HepG2 (cell line): ENCODE data around the gene FUT3. TPM values are rescaled to one million over a fixed set of nuclear protein-coding genes. Genes with fewer than 3 reads are reported as not detected.

Experiments used
- AGO2 ChIP-seq: fragments of 200-400 bp; formaldehyde crosslinking; optimal IDR thresholded peaks from 2 replicates; pipeline ENCODE3; 2017; ENCODE audit warnings: mild to moderate bottlenecking, low read depth, low read length, moderate library complexity
- ARID2 ChIP-seq: sonication (generic); formaldehyde crosslinking; IDR thresholded peaks from 2 replicates; pipeline ENCODE4 v1.8.1; 2022; ENCODE audit warnings: mild to moderate bottlenecking, missing genetic modification reagents, borderline replicate concordance
- BRD4 ChIP-seq: sonication (generic); formaldehyde crosslinking; IDR thresholded peaks from 2 replicates; pipeline ENCODE4 v1.4.0; 2020; ENCODE audit warnings: missing genetic modification reagents
- CBX2 ChIP-seq, 2 experiments: fragments of 200-600 bp in 1 of 2; sonication (generic); formaldehyde crosslinking in 1 of 2; IDR thresholded peaks; 2 replicates each; pipeline versions ENCODE4 v1.7.0 to v1.8.1; 2018 to 2022; ENCODE audit warnings: low read depth in 2 of 2, low read length in 1 of 2, mild to moderate bottlenecking in 1 of 2, missing genetic modification reagents in 1 of 2
- CBX5 ChIP-seq: sonication (generic); formaldehyde crosslinking; IDR thresholded peaks from 2 replicates; pipeline ENCODE4 v1.4.0; 2020; ENCODE audit warnings: missing genetic modification reagents, borderline replicate concordance
- FOSL2 ChIP-seq: sonication (generic); formaldehyde crosslinking; IDR thresholded peaks from 2 replicates; pipeline ENCODE4 v1.4.0; 2020; ENCODE audit warnings: missing genetic modification reagents
- GZF1 ChIP-seq: sonication (generic); formaldehyde crosslinking; IDR thresholded peaks from 2 replicates; pipeline ENCODE4 v1.5.1; 2020; ENCODE audit warnings: mild to moderate bottlenecking, missing genetic modification reagents
- HNRNPUL1 ChIP-seq: fragments of 200-400 bp; formaldehyde crosslinking; IDR thresholded peaks from 2 replicates; pipeline ENCODE4 v1.6.1; 2017; ENCODE audit warnings: low read depth, mild to moderate bottlenecking, low read length, moderate library complexity
- KAT7 ChIP-seq: IDR thresholded peaks from 2 replicates; pipeline ENCODE4 v1.6.1; 2018; ENCODE audit warnings: borderline replicate concordance, missing compliant biosample characterization
- KAT8 ChIP-seq: IDR thresholded peaks from 2 replicates; pipeline ENCODE4 v1.6.1; 2016; ENCODE audit warnings: missing genetic modification reagents, missing compliant biosample characterization
- MAF1 ChIP-seq: sonication (generic); formaldehyde crosslinking; IDR thresholded peaks from 2 replicates; pipeline ENCODE4 v1.5.0; 2020; ENCODE audit warnings: missing genetic modification reagents, borderline replicate concordance
- MAFF ChIP-seq: IDR thresholded peaks from 2 replicates; pipeline ENCODE4 v1.6.1; 2011; ENCODE audit warnings: low read depth, low read length, improper control_type of control experiment
- MED8 ChIP-seq: sonication (generic); formaldehyde crosslinking; IDR thresholded peaks from 2 replicates; pipeline ENCODE4 v1.8.1; 2023; ENCODE audit warnings: mild to moderate bottlenecking, missing genetic modification reagents; ENCODE audit not compliant: insufficient replicate concordance
- PAF1 ChIP-seq: IDR thresholded peaks from 2 replicates; pipeline ENCODE4 v1.6.1; 2016; ENCODE audit warnings: missing genetic modification reagents, missing compliant biosample characterization
- POLR2A ChIP-seq, 2 experiments: IDR thresholded peaks; 2 replicates each; pipeline ENCODE4 v1.6.1; 2011; ENCODE audit warnings: low read depth in 2 of 2, low read length in 2 of 2, mild to moderate bottlenecking in 1 of 2, moderate library complexity in 1 of 2; ENCODE audit not compliant: insufficient read depth in 1 of 2
- SIN3B ChIP-seq: fragments of 150-350 bp; IDR thresholded peaks from 2 replicates; pipeline ENCODE4 v1.6.1; 2014; ENCODE audit warnings: low read length
- SPEN ChIP-seq: sonication (generic); formaldehyde crosslinking; IDR thresholded peaks from 2 replicates; pipeline ENCODE4 v1.5.1; 2020; ENCODE audit warnings: low read depth, mild to moderate bottlenecking, missing genetic modification reagents
- TEAD3 ChIP-seq: optimal IDR thresholded peaks from 2 replicates; pipeline ENCODE3; 2016; ENCODE audit warnings: borderline replicate concordance
- ZBTB20 ChIP-seq: sonication (generic); formaldehyde crosslinking; IDR thresholded peaks from 2 replicates; pipeline ENCODE4 v1.8.1; 2023; ENCODE audit warnings: missing genetic modification reagents, low read depth, mild to moderate bottlenecking, borderline replicate concordance
- ZNF205 ChIP-seq: IDR thresholded peaks from 2 replicates; pipeline ENCODE4 v1.6.1; 2018; ENCODE audit warnings: missing biosample characterization, missing genetic modification reagents
- ZNF44 ChIP-seq: sonication (generic); formaldehyde crosslinking; IDR thresholded peaks from 2 replicates; pipeline ENCODE4 v1.5.1; 2020; ENCODE audit warnings: mild to moderate bottlenecking, missing genetic modification reagents
- ZNF550 ChIP-seq: sonication (generic); formaldehyde crosslinking; IDR thresholded peaks from 2 replicates; pipeline ENCODE4 v1.4.0; 2020; ENCODE audit warnings: mild to moderate bottlenecking, missing genetic modification reagents, borderline replicate concordance
- ZNF572 ChIP-seq: sonication (generic); formaldehyde crosslinking; IDR thresholded peaks from 2 replicates; pipeline ENCODE4 v1.5.1; 2020; ENCODE audit warnings: mild to moderate bottlenecking, missing genetic modification reagents
- ZNF7 ChIP-seq: IDR thresholded peaks from 2 replicates; pipeline ENCODE4 v1.6.1; 2016; ENCODE audit warnings: missing biosample characterization, missing genetic modification reagents
- ZNF724P ChIP-seq: sonication (generic); formaldehyde crosslinking; IDR thresholded peaks from 2 replicates; pipeline ENCODE4 v1.8.0; 2022; ENCODE audit warnings: missing genetic modification reagents, borderline replicate concordance
- ZNF773 ChIP-seq: sonication (generic); formaldehyde crosslinking; IDR thresholded peaks from 2 replicates; pipeline ENCODE4 v1.4.0; 2020; ENCODE audit warnings: missing genetic modification reagents, borderline replicate concordance
- ZSCAN25 ChIP-seq: sonication (generic); formaldehyde crosslinking; IDR thresholded peaks from 2 replicates; pipeline ENCODE4 v1.8.0; 2022; ENCODE audit warnings: mild to moderate bottlenecking, missing genetic modification reagents
- polyA plus RNA-seq, 8 experiments: library from polyadenylated mRNA; depleted of rRNA in 3 of 8; stranded (reverse) in 7 of 8; unstranded in 1 of 8; fragments of >200 nt; fragmentation: Illumina TruSeq in 4 of 8; extraction: Trizol in 4 of 8; gene quantifications; 2 replicates each; pipeline versions ENCODE4 v1.2.1 to v1.2.3, GENCODE V29; 2011 to 2016; ENCODE audit warnings: low read depth in 4 of 8, missing spikeins in 1 of 8, mixed read lengths in 1 of 8; ENCODE audit not compliant: insufficient read depth in 1 of 8
- total RNA-seq, 5 experiments: library from RNA; depleted of rRNA; stranded (reverse); fragments of >200 nt; fragmentation: Illumina TruSeq; extraction: Trizol; gene quantifications; 2 replicates each; pipeline ENCODE4 v1.2.3, GENCODE V29; 2016; ENCODE audit warnings: low read depth in 1 of 5
- TF ChIP-seq, protein P1 (sequence below): sonication (generic); formaldehyde crosslinking; IDR thresholded peaks from 2 replicates; pipeline ENCODE4 v1.4.0; 2020; ENCODE audit warnings: mild to moderate bottlenecking, missing genetic modification reagents
- TF ChIP-seq, protein P2 (sequence below): IDR thresholded peaks from 2 replicates; pipeline ENCODE4 v1.6.1; 2016; ENCODE audit warnings: low read depth, control low read depth
- TF ChIP-seq, protein P3 (sequence below): sonication (generic); formaldehyde crosslinking; IDR thresholded peaks from 2 replicates; pipeline ENCODE4 v1.9.0; 2021; ENCODE audit warnings: missing genetic modification reagents, mild to moderate bottlenecking, borderline replicate concordance

The FUT3 gene
- total and polyA plus RNA-seq, 2 of the 13 experiments (the other 11 are each of a cell fraction or from before 2014, with no cell fraction given) = 0.53 to 1.1 TPM

DNA sequence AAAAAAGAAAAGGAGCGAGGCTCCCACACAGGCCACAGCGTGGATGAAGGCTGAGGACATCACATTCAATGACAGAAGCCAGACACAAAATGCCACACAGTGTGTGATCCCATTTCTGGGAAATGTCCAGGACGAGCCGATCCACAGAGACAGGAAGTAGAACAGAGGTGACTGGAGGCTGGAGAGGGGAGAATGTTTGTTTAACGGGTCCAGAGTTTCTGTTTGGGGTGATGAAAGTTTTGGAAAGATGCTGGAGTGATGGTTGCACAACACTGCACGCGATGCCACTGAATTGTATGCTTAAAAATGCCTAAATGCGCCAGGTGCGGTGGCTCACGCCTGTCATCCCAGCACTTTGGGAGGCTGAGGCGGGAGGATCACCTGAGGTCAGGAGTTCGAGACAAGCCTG is 19.7 kb upstream of the FUT3 start (continued):
- no peak for TF ChIP-seq AGO2
- TF ChIP-seq ARID2 = peak; percentile 83; the same call in 1 of the 2 replicates
- TF ChIP-seq CBX5 (CRISPR knock-in tag) = peak; percentile 99
- TF ChIP-seq, protein P1, sequence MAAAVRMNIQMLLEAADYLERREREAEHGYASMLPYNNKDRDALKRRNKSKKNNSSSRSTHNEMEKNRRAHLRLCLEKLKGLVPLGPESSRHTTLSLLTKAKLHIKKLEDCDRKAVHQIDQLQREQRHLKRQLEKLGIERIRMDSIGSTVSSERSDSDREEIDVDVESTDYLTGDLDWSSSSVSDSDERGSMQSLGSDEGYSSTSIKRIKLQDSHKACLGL (CRISPR knock-in tag) = no peak
- TF ChIP-seq ZNF724P (CRISPR knock-in tag) = peak; percentile 83; the same call in 1 of the 2 replicates
- TF ChIP-seq ZNF773 (CRISPR knock-in tag) = no peak
- TF ChIP-seq PAF1 (CRISPR knock-in tag) = no peak
- TF ChIP-seq ZNF550 = no peak
- TF ChIP-seq BRD4 (CRISPR knock-in tag) = peak; percentile 67
- TF ChIP-seq HNRNPUL1 = no peak
- TF ChIP-seq, protein P2, sequence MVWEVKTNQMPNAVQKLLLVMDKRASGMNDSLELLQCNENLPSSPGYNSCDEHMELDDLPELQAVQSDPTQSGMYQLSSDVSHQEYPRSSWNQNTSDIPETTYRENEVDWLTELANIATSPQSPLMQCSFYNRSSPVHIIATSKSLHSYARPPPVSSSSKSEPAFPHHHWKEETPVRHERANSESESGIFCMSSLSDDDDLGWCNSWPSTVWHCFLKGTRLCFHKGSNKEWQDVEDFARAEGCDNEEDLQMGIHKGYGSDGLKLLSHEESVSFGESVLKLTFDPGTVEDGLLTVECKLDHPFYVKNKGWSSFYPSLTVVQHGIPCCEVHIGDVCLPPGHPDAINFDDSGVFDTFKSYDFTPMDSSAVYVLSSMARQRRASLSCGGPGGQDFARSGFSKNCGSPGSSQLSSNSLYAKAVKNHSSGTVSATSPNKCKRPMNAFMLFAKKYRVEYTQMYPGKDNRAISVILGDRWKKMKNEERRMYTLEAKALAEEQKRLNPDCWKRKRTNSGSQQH (CRISPR knock-in tag) = no peak
- no peak for TF ChIP-seq ZNF44
- peak; percentile 76 for TF ChIP-seq ZSCAN25 (CRISPR knock-in tag)
- TF ChIP-seq POLR2A (IDR thresholded peaks at IDR 0.05; ENCODE audit: insufficient read depth in 1 of 2, low read depth in 2 of 2, low read length in 2 of 2) = peak; percentile 55 to 56; a peak in 2 of 4 replicates
- peak; percentile 92 for TF ChIP-seq ZBTB20 (CRISPR knock-in tag)
- peak; percentile 67 for TF ChIP-seq MED8 (CRISPR knock-in tag)
- peak; percentile 80 for TF ChIP-seq KAT8 (CRISPR knock-in tag)
- peak; percentile 80; the same call in 1 of the 2 replicates for TF ChIP-seq SPEN (CRISPR knock-in tag)
- TF ChIP-seq FOSL2 (CRISPR knock-in tag) = peak; percentile 89
- TF ChIP-seq MAF1 (CRISPR knock-in tag) = no peak
- TF ChIP-seq ZNF205 (CRISPR knock-in tag) = peak; percentile 93
- peak; percentile 78; the same call in 1 of the 2 replicates for TF ChIP-seq KAT7
- TF ChIP-seq, protein P3, sequence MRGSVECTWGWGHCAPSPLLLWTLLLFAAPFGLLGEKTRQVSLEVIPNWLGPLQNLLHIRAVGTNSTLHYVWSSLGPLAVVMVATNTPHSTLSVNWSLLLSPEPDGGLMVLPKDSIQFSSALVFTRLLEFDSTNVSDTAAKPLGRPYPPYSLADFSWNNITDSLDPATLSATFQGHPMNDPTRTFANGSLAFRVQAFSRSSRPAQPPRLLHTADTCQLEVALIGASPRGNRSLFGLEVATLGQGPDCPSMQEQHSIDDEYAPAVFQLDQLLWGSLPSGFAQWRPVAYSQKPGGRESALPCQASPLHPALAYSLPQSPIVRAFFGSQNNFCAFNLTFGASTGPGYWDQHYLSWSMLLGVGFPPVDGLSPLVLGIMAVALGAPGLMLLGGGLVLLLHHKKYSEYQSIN (CRISPR knock-in tag) = no peak
- TF ChIP-seq TEAD3 (CRISPR knock-in tag) = peak; percentile 95
- TF ChIP-seq GZF1 = no peak; the same call in 1 of the 2 replicates
- TF ChIP-seq CBX2 (IDR thresholded peaks at IDR 0.05; ENCODE audit: low read depth, low read length) = no peak
- no peak for TF ChIP-seq CBX2 (CRISPR knock-in tag; IDR thresholded peaks at IDR 0.05; ENCODE audit: low read depth)
- TF ChIP-seq MAFF = no peak
- TF ChIP-seq ZNF7 (CRISPR knock-in tag) = peak; percentile 68
- TF ChIP-seq ZNF572 (CRISPR knock-in tag) = 0 out of 2 replicates have a peak, but pooled peaks have one; percentile 38
- no peak for TF ChIP-seq SIN3B
